Measurements from ENCODE around the gene MAP4K4.

- TF ChIP-seq CTCF (IDR thresholded peaks at IDR 0.05): no peak
- no peak for TF ChIP-seq EZH2 (IDR thresholded peaks at IDR 0.05)
- TF ChIP-seq EZH2phosphoT487 (IDR thresholded peaks at IDR 0.05): no peak
These were observed 25.4 kb downstream of the MAP4K4 start for GRCh38 chr2:101722864-101723263.

Measured in neural progenitor cell (in vitro differentiated cells).